ENCODE measurements around the gene GTF2H3.
"Not testable (repeated sequence)": the region's sequence is repeated elsewhere in the genome, so short reads cannot be mapped to it uniquely, and the experiment has no call there.

Gene GTF2H3

DNA sequence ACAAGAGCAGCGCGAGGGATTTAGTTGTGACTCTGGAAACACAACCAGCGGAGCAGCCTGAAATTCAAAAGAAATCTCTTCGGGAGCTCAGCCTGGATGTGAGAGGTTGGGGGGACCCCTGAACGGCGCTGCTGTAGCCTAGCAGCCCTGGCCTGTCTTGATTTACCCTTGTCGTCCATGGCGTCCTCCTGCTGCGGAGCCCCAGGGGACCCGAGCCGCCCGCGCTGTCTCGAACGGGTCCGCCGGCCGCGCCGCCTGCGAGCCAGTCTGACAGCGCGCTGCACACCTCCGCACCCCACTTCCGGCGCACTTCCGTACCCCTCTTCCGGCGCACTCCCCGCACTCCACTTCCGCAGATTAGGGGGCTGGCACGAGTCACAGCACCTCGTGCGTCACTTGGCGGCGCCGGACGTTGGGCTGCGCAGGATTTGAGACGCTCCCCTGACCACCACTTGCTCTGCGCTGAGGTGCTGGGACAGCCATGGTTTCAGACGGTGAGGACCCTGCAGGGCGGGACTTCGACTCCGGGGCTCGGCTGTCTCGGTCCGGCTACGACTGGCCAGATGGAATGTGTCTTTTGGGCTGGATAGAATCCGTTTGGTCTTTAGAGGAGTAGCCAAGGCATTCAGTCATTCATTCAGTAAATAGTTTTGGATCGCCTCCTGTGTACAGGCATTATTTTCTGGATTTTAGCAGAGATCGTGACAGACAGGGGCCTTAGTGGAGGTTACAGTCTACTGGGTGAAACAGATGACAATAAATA, at the start of gene GTF2H3, which contains the start of gene EIF2B1:
Gene GTF2H3 (plus strand): TSS at position 451 of the 763 bp plus-strand sequence. CDS start 31 bp downstream, at position 482.
Gene EIF2B1 (minus strand): TSS at position 308 of the 763 bp plus-strand sequence. CDS start 129 bp downstream, at position 179.
- DNase-seq: peak; percentile 94 to 95

DNA sequence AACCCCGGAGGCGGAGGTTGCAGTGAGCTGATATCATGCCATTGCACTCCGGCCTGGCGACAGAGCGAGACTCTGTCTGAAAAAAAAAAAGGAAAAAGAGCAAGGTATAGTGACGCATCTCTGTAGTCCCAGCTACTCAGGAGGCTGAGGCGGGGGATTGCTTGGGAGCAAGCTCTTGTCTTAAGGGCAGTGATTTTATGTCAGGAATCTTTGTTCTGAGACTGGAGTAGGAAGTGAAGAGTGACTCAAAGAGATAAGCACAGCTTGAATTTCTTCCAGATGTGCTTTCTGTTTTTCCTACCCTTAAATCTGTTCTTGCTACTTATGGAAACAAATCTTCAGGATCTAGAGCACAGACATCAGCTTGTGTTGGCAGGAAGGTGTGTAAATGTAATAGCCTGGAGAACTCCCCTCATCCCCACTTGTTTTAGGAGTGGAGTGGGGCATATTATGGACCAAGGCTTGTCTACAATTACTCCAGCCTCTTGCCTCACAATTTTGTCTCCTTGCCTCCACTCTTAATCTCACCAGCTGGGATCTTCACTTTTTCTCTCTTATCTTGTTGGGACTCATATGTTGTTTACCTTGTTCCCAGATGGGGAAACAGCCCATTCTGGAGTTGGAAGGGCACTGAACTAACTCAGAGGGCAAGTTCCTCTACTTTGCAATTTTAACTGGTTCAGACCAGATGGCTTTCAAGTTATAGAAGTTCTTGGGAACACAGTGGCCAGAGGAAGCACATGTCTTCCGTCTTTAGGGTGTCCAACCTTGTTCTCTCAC, 41.7 kb upstream of the GTF2H3 start:
- DNase-seq: no peak

DNA sequence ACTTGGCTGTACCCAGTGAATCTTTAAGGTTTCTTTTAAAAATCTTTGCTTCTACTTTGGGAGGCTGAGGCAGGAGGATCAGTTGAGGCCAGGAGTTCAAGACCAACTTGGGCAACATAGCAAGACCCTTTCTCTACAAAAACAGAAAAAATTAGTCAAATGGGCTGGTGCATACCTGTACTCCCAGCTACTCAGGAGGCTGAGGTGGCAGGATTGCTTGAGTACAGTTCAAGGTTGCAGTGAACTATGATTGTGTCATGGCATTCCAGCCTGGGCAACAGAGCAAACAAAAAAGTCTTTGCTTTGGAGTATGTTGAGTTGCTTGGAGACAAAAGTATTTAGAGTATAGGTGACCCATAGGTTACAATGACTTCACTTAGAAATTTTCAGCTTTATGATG, 37.9 kb upstream of the GTF2H3 start:
- DNase-seq: no peak

DNA sequence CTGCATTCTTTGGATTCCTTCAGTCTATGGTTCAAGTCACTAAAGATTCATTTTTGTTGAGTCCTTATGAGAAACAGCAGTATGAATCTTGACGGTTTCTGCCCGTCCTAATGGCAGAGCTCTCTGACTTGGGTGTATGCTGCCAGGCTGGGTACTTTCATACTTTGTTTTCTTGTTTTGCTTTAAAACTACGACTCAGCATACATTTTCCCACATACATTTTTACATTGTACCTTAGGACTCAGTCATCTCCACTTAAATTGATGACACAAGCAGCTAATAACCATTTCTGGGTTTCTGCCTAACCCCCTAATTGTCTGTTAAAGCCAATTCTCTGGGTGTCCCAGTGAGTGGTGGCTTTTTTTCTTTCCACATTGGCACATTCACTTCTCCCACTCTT, 36.5 kb upstream of the GTF2H3 start:
- DNase-seq: no peak

- no peak for DNase-seq
Measured at GRCh38 chr12:123598522-123598921, 35.1 kb upstream of the GTF2H3 start.

- no peak for DNase-seq
Measured at GRCh38 chr12:123599310-123599709, 34.3 kb upstream of the GTF2H3 start.

DNA sequence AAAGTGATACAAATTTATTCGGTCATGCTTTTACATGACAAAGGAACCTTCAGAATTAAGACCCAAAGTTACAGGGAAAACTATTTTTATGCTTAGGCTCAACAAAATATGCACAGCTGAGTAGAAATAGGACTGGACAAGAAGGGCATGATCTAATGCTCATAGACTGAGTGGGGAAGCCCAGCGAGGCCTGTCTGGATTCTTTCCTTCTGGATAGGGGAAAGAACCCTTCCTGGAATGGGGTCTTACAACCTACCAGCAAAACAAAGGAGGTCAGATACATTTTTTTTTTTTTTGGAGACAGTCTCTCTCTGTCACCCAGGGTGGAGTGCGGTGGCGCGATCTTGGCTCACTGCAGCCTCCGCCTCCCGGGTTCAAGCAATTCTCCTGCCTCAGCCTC, 33.9 kb upstream of the GTF2H3 start:
- DNase-seq: no peak

- peak; percentile 80 to 89 for DNase-seq
Measured at GRCh38 chr12:123601602-123602489, 31.8 kb upstream of the GTF2H3 start, which contains the start of gene DDX55. TSS of gene DDX55 (plus strand) at chr12:123602099. CDS start at chr12:123602149, 50 bp downstream.

GRCh38 chr12:123602651-123603195, 30.9 kb upstream of the GTF2H3 start:
- no peak for DNase-seq

DNA sequence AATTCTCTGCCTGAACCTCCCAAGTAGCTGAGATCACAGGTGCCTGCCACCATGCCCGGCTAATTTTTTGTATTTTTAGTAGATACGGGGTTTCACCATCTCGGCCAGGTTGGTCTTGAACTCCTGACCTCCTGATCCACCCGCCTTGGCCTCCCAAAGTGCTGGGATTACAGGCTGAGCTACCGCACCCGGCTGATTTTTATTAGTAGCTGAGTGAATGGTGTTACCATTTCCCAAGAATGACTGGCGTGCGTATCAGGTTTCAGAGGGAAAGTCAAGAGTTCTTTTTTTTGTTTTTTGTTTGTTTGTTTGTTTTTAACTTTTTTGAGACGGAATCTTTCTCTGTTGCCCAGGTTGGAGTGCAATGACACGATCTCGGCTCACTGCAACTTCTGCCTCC, 30.1 kb upstream of the GTF2H3 start:
- not testable (repeated sequence) for DNase-seq

DNA sequence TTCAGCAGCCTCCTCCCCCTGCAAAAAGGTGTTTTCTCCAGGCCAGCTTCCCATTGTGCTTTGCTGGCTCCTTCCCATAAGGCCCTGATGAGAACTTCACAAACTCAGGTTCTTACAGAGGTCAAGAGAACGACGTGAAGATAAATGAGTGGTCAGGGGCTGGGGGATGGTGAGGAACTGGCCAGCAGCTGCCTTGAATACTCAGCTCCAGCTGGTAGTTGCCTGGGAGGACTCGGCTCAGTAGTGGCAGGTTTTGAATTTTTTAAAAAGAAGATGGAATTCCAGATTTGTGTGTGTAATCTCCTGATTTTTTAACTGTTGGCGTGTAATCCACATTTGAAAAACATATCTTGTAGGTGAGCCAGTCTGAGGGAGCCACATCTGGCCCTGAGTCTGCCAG, 25.9 kb upstream of the GTF2H3 start:
- no peak for DNase-seq

GRCh38 chr12:123608182-123608581, 25.4 kb upstream of the GTF2H3 start:
- DNase-seq: no peak

DNA sequence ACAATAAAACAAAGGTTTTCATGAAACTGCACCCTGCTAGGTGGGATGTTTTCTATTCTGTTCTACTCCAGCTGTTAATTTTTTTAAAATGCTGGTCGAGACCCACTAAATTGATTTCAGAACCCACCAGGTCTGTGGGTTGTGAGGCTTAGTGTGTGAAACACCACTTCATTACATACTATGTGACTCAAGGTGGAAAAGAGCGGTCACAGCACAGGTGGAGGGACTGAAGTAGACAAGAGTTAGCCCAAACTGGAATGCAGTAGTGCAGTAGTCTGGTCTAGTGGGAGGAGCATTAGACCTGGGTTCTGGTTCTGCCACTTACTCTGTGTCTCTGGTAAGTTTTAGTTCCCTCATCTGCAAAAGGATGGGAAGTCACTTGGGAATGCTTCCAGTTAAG, 19.5 kb upstream of the GTF2H3 start:
- no peak for DNase-seq

DNA sequence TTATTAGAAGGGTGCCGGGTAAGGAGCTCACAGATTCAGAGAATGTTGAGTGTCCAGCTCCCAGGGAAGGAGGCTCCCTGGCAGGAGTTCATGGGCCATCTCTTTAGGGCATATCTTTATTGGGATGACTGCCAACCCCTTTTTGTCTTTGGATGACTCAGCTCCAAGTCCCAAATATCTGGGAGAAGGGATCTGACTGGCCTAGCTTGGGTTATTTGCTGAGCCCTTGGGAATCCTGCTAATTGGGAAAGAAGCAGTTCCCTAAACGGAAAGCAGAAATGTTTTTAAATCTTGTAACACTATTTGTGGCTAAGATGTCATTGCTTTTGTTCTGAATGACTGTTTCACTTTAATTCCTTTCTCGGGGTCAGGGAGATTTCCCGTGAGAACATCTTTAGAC, 19.1 kb upstream of the GTF2H3 start:
- no peak for DNase-seq

GRCh38 chr12:123617144-123617543, 16.5 kb upstream of the GTF2H3 start:
- no peak for DNase-seq

GRCh38 chr12:123617580-123617979, 16.0 kb upstream of the GTF2H3 start:
- DNase-seq: no peak

- DNase-seq: no peak
Measured at GRCh38 chr12:123621101-123621500, 12.5 kb upstream of the GTF2H3 start.

GRCh38 chr12:123621619-123622530, 11.8 kb upstream of the GTF2H3 start:
- no peak for DNase-seq

DNA sequence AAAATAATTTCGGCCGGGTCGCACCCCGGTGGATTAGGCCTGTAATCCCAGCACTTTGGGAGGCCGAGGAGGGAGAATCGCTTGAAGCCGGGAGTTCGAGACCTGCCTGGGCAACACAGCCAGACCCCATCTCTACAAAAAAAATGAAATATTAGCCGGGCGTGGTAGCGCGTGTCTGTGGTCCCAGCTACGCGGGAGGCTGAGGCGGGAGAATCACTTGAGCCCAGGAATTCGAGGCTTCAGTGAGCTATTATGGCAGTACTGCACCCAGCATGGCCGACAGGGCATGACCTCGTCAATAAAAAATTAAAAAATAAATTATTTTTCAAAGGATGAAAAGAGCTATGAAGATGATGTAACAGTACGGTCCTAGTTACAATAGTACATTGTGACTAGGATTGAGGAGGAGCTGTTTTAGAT, 523 bp downstream of the GTF2H3 start:
- DNase-seq: no peak

- no peak for DNase-seq
Measured at GRCh38 chr12:123643911-123644310, 10.3 kb downstream of the GTF2H3 start.

- no peak for DNase-seq
Measured at GRCh38 chr12:123645380-123645779, 11.8 kb downstream of the GTF2H3 start.

Data from NCI-H187 (cell line).